HL-60 (cell line): Measurements from ENCODE around the gene SFMBT2.

Source experiments
- GABPA ChIP-seq: IDR thresholded peaks from 2 replicates; pipeline ENCODE4 v1.6.1; 2012; ENCODE audit warnings: low read depth
- POLR2AphosphoS5 ChIP-seq: IDR thresholded peaks from 2 replicates; pipeline ENCODE4 v1.6.1; 2012; ENCODE audit warnings: low read depth
- TF ChIP-seq, protein P1 (sequence below): IDR thresholded peaks from one replicate; pipeline ENCODE4 v1.5.1; 2011; ENCODE audit warnings: low read length, control low read depth, inconsistent platforms; ENCODE audit not compliant: insufficient read depth
- TF ChIP-seq, protein P2 (sequence below): IDR thresholded peaks from 2 replicates; pipeline ENCODE4 v1.6.1; 2012; ENCODE audit warnings: low read depth; ENCODE audit not compliant: insufficient replicate concordance

DNA sequence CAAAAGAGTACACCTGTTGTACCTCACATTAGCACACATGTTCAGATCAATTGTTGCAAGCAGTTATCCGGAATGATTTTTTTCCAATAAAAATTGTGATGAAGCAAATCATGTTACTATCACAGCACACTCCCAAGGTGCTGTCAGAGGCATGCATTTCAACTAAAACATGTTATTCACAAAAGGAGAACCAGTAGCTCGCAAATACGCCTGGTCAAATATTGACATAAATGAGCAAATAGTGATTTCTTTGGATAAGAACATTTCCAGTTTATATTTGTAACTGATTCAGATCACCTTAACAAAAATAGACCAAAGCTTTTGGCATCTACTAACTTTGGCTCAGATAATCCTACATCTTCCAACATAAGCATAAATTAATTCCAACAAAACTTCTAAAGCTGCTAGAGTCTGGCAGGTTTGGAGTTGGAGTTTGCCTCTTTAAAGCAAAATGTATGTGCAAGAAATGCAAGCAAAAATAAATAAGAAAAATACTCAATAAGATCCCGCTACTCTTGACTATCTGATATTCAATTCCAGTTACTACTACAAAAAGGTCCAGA, 208.0 kb downstream of the SFMBT2 start:
- TF ChIP-seq, protein P1, sequence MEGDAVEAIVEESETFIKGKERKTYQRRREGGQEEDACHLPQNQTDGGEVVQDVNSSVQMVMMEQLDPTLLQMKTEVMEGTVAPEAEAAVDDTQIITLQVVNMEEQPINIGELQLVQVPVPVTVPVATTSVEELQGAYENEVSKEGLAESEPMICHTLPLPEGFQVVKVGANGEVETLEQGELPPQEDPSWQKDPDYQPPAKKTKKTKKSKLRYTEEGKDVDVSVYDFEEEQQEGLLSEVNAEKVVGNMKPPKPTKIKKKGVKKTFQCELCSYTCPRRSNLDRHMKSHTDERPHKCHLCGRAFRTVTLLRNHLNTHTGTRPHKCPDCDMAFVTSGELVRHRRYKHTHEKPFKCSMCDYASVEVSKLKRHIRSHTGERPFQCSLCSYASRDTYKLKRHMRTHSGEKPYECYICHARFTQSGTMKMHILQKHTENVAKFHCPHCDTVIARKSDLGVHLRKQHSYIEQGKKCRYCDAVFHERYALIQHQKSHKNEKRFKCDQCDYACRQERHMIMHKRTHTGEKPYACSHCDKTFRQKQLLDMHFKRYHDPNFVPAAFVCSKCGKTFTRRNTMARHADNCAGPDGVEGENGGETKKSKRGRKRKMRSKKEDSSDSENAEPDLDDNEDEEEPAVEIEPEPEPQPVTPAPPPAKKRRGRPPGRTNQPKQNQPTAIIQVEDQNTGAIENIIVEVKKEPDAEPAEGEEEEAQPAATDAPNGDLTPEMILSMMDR: no peak
- no peak for TF ChIP-seq POLR2AphosphoS5
- TF ChIP-seq, protein P2, sequence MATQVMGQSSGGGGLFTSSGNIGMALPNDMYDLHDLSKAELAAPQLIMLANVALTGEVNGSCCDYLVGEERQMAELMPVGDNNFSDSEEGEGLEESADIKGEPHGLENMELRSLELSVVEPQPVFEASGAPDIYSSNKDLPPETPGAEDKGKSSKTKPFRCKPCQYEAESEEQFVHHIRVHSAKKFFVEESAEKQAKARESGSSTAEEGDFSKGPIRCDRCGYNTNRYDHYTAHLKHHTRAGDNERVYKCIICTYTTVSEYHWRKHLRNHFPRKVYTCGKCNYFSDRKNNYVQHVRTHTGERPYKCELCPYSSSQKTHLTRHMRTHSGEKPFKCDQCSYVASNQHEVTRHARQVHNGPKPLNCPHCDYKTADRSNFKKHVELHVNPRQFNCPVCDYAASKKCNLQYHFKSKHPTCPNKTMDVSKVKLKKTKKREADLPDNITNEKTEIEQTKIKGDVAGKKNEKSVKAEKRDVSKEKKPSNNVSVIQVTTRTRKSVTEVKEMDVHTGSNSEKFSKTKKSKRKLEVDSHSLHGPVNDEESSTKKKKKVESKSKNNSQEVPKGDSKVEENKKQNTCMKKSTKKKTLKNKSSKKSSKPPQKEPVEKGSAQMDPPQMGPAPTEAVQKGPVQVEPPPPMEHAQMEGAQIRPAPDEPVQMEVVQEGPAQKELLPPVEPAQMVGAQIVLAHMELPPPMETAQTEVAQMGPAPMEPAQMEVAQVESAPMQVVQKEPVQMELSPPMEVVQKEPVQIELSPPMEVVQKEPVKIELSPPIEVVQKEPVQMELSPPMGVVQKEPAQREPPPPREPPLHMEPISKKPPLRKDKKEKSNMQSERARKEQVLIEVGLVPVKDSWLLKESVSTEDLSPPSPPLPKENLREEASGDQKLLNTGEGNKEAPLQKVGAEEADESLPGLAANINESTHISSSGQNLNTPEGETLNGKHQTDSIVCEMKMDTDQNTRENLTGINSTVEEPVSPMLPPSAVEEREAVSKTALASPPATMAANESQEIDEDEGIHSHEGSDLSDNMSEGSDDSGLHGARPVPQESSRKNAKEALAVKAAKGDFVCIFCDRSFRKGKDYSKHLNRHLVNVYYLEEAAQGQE: no peak
- no peak for TF ChIP-seq GABPA
